Tibial nerve (tissue), 4 donors: ENCODE data around the gene COL6A5.

Experiments
- EP300 ChIP-seq, 2 donors: sonication (generic); formaldehyde crosslinking; IDR thresholded peaks; one replicate each; pipeline ENCODE4 v1.6.1; 2017; ENCODE audit warnings: antibody characterized with exemption in 2 of 2, mild to moderate bottlenecking in 1 of 2
- POLR2A ChIP-seq, 2 donors: fragments of 450-650 bp; IDR thresholded peaks; one replicate each; pipeline ENCODE4 v1.6.1; 2017; ENCODE audit warnings: antibody characterized with exemption in 2 of 2, mild to moderate bottlenecking in 2 of 2, moderate library complexity in 2 of 2
- TF ChIP-seq, protein P1 (sequence below), 5 experiments: fragments of 200-600 bp in 3 of 5; fragments of 450-650 bp in 2 of 5; sonication (generic) in 3 of 5; IDR thresholded peaks; one replicate each; pipeline ENCODE4 v1.5.1; 2016 to 2019; ENCODE audit warnings: antibody characterized with exemption in 5 of 5, mild to moderate bottlenecking in 3 of 5, moderate library complexity in 2 of 5

DNA sequence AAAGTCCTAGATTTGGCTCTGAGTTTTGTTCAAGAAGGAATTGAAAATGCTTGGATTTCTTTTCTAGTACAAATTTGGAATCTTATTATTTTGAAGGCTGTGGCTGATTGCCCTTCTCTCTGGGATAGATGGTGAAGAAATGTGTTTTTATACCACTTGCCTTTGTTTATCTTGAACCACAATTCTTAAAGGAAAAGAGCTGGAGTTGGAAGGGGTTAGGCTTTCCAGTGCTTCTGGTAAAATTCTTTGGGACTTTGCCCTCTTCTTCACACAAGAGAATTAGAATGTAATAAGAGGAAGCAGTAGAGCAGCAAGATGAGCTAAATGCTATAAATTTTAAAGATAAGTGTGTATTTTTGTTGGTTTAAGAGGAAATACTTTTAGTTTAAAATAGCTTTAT, 65.8 kb downstream of the COL6A5 start:
- no peak for TF ChIP-seq POLR2A (IDR thresholded peaks at IDR 0.05)
- TF ChIP-seq, protein P1, sequence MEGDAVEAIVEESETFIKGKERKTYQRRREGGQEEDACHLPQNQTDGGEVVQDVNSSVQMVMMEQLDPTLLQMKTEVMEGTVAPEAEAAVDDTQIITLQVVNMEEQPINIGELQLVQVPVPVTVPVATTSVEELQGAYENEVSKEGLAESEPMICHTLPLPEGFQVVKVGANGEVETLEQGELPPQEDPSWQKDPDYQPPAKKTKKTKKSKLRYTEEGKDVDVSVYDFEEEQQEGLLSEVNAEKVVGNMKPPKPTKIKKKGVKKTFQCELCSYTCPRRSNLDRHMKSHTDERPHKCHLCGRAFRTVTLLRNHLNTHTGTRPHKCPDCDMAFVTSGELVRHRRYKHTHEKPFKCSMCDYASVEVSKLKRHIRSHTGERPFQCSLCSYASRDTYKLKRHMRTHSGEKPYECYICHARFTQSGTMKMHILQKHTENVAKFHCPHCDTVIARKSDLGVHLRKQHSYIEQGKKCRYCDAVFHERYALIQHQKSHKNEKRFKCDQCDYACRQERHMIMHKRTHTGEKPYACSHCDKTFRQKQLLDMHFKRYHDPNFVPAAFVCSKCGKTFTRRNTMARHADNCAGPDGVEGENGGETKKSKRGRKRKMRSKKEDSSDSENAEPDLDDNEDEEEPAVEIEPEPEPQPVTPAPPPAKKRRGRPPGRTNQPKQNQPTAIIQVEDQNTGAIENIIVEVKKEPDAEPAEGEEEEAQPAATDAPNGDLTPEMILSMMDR (IDR thresholded peaks at IDR 0.05) = no peak
- no peak for TF ChIP-seq EP300 (IDR thresholded peaks at IDR 0.05)
